HEK293T (cell line): ENCODE data around the gene RPRD2.

Experiments used
- ARNT ChIP-seq: fragments of 450-650 bp; IDR thresholded peaks from 2 replicates; pipeline ENCODE4 v1.6.1; 2017; ENCODE audit warnings: mild to moderate bottlenecking
- BHLHE40 ChIP-seq: fragments of 450-650 bp; IDR thresholded peaks from 2 replicates; pipeline ENCODE4 v1.6.1; 2016; ENCODE audit warnings: mild to moderate bottlenecking, moderate library complexity, borderline replicate concordance
- CTBP1 ChIP-seq: fragments of 450-650 bp; IDR thresholded peaks from 2 replicates; pipeline ENCODE4 v1.6.1; 2016; ENCODE audit warnings: borderline replicate concordance
- ELF4 ChIP-seq: fragments of 450-650 bp; IDR thresholded peaks from 2 replicates; pipeline ENCODE4 v1.6.1; 2017; ENCODE audit warnings: antibody characterized with exemption
- FOXA1 ChIP-seq: fragments of 450-650 bp; IDR thresholded peaks from 2 replicates; pipeline ENCODE4 v1.6.1; 2016; ENCODE audit warnings: mild to moderate bottlenecking
- FOXK2 ChIP-seq: fragments of 450-650 bp; IDR thresholded peaks from 2 replicates; pipeline ENCODE4 v1.6.1; 2016; ENCODE audit warnings: mild to moderate bottlenecking
- FOXM1 ChIP-seq: fragments of 450-650 bp; IDR thresholded peaks from 2 replicates; pipeline ENCODE4 v1.6.1; 2017; ENCODE audit warnings: mild to moderate bottlenecking, borderline replicate concordance
- HDGF ChIP-seq: fragments of 450-650 bp; IDR thresholded peaks from 2 replicates; pipeline ENCODE4 v1.6.1; 2017; ENCODE audit warnings: antibody characterized with exemption, borderline replicate concordance
- LEF1 ChIP-seq: fragments of 450-650 bp; IDR thresholded peaks from 2 replicates; pipeline ENCODE4 v1.6.1; 2017; ENCODE audit warnings: mild to moderate bottlenecking, borderline replicate concordance
- NFRKB ChIP-seq: fragments of 450-650 bp; IDR thresholded peaks from 2 replicates; pipeline ENCODE4 v1.6.1; 2016; ENCODE audit warnings: mild to moderate bottlenecking, moderate library complexity
- PKNOX1 ChIP-seq: fragments of 450-650 bp; IDR thresholded peaks from 2 replicates; pipeline ENCODE4 v1.6.1; 2016
- SP1 ChIP-seq: fragments of 450-650 bp; IDR thresholded peaks from 2 replicates; pipeline ENCODE4 v1.6.1; 2017
- SUZ12 ChIP-seq: fragments of 450-650 bp; IDR thresholded peaks from 2 replicates; pipeline ENCODE4 v1.6.1; 2016; ENCODE audit warnings: mild to moderate bottlenecking
- ZNF384 ChIP-seq: fragments of 450-650 bp; IDR thresholded peaks from 2 replicates; pipeline ENCODE4 v1.6.1; 2016

DNA sequence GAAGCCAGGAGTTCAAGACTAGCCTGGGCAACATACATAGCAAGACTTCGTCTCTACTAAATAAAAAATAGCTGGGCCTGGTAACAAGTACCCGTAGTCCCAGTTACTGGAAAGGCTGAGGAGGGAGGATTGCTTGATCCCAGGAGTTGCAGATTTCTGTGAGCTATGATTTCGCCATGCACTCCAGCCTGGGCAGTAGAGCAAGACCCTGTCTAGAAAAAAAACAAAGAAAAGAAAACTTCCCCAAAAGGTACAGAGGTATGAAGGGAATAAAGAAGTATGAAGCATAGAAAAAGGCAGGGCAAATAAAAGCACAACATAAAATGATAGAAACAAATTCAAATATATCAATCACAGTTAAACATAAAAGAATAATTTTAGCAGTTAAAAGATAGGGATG lies 28.7 kb downstream of the RPRD2 start:
- TF ChIP-seq FOXM1 (no peak), SUZ12 (no peak), NFRKB (no peak), ZNF384 (no peak), FOXK2 (no peak), LEF1 (no peak), SP1 (no peak), ELF4 (no peak), FOXA1 (no peak), PKNOX1 (no peak), CTBP1 (no peak), ARNT (no peak), BHLHE40 (no peak), HDGF (no peak)
